GM23248 (cell line): ENCODE data around the gene RADIL. TPM values are rescaled to one million over a fixed set of nuclear protein-coding genes. Genes with fewer than 3 reads are reported as not detected.

Experiments
- DNase-seq: peaks from one replicate; pipeline ENCODE4 v3.0.0-alpha.2; 2015
- H2AFZ ChIP-seq: fragments of 200-600 bp; sonication (generic); 2 replicates; pipeline ENCODE4 v1.6.1; 2016; ENCODE audit warnings: antibody characterized with exemption
- H3F3A ChIP-seq: fragments of 200-600 bp; sonication (generic); 2 replicates; pipeline ENCODE4 v1.6.1; 2016; ENCODE audit warnings: mild to moderate bottlenecking, antibody characterized with exemption, mixed run types; ENCODE audit not compliant: insufficient read depth
- H3K27ac ChIP-seq: fragments of 200-600 bp; sonication (generic); 2 replicates; pipeline ENCODE4 v1.5.1; 2016; ENCODE audit warnings: mild to moderate bottlenecking
- H3K27me3 ChIP-seq: fragments of 200-600 bp; sonication (generic); replicated peaks from 2 replicates; pipeline ENCODE4 v1.6.1; 2016; ENCODE audit warnings: mild to moderate bottlenecking; ENCODE audit not compliant: insufficient read depth
- H3K36me3 ChIP-seq: fragments of 200-600 bp; sonication (generic); 2 replicates; pipeline ENCODE4 v1.6.1; 2016; ENCODE audit warnings: low read depth, mild to moderate bottlenecking
- H3K4me1 ChIP-seq: fragments of 200-600 bp; sonication (generic); 2 replicates; pipeline ENCODE4 v1.6.1; 2016; ENCODE audit warnings: mild to moderate bottlenecking; ENCODE audit not compliant: insufficient read depth
- H3K4me2 ChIP-seq: fragments of 200-600 bp; sonication (generic); one replicate; pipeline ENCODE4 v1.6.1; 2016; ENCODE audit warnings: mild to moderate bottlenecking; ENCODE audit not compliant: unreplicated experiment
- H3K4me3 ChIP-seq: fragments of 200-600 bp; sonication (generic); 2 replicates; pipeline ENCODE4 v1.5.1; 2016; ENCODE audit warnings: mild to moderate bottlenecking
- H3K79me2 ChIP-seq: fragments of 200-600 bp; sonication (generic); 2 replicates; pipeline ENCODE4 v1.6.1; 2016; ENCODE audit warnings: mild to moderate bottlenecking; ENCODE audit not compliant: insufficient read depth
- H3K9ac ChIP-seq: fragments of 200-600 bp; sonication (generic); 2 replicates; pipeline ENCODE4 v1.6.1; 2016; ENCODE audit warnings: mild to moderate bottlenecking
- H3K9me2 ChIP-seq: fragments of 200-600 bp; sonication (generic); 2 replicates; pipeline ENCODE4 v1.6.1; 2016; ENCODE audit warnings: mixed run types, mild to moderate bottlenecking, moderate library complexity; ENCODE audit not compliant: insufficient read depth
- H3K9me3 ChIP-seq: fragments of 200-600 bp; sonication (generic); one replicate; pipeline ENCODE4 v1.6.1; 2017; ENCODE audit warnings: low read depth
- H4K20me1 ChIP-seq: fragments of 200-600 bp; sonication (generic); 2 replicates; pipeline ENCODE4 v1.6.0; 2016; ENCODE audit not compliant: insufficient read depth
- EZH2 ChIP-seq: fragments of 200-600 bp; sonication (generic); IDR thresholded peaks from 2 replicates; pipeline ENCODE4 v1.6.1; 2018; ENCODE audit warnings: antibody characterized with exemption, mild to moderate bottlenecking; ENCODE audit not compliant: insufficient read depth, poor library complexity, severe bottlenecking
- EZH2phosphoT487 ChIP-seq: fragments of 200-600 bp; sonication (generic); IDR thresholded peaks from 2 replicates; pipeline ENCODE4 v1.6.1; 2018; ENCODE audit warnings: antibody characterized with exemption, moderate library complexity, mild to moderate bottlenecking, low read depth; ENCODE audit not compliant: insufficient read depth
- WGBS, 2 experiments: methylation state at CpG; one replicate each; pipeline ENCODE4 v1.1.6; 2015 to 2017; ENCODE audit warnings: low lambda C conversion rate in 2 of 2, low coverage in 1 of 2; ENCODE audit errors: missing lambda C conversion rate in 2 of 2; 5-methylcytosine and 5-hydroxymethylcytosine counted together
- in situ Hi-C: fragments of 300-500 bp; cut with MboI; formaldehyde crosslinking; loops from 2 replicates; pipeline ENCODE4 v1.15.0; 2020
- polyA plus RNA-seq: library from polyadenylated mRNA; unstranded; fragments of >200 nt; fragmentation: Nextera tagmentation; extraction: Ambion mirVana; gene quantifications from 2 replicates; pipeline ENCODE4 v1.2.1, GENCODE V29; 2016
- total RNA-seq: library from RNA; depleted of rRNA; stranded (reverse); fragments of >200 nt; shearing (Covaris generic); gene quantifications from 2 replicates; pipeline ENCODE4 v1.2.3, GENCODE V29; 2014

The RADIL gene
- total and polyA plus RNA-seq, 2 experiments from 2014 or later: 0.55 to 4.3 TPM

- no peaks in the 10 kb centered on the region for H3K79me2 ChIP-seq
- peak overlapping the region; percentile 38 for H3K9ac ChIP-seq
- in situ Hi-C loops: no loop called here
- peak overlapping the region; percentile 83 for H2AFZ ChIP-seq
- H3K4me3 ChIP-seq: peak overlapping the region; percentile 61
- H3K27me3 ChIP-seq: no peaks in the 10 kb centered on the region
- no peak overlapping the region for H3K27ac ChIP-seq
- TF ChIP-seq EZH2phosphoT487 (no peak), EZH2 (no peak)
- H3K4me2 ChIP-seq: peak overlapping the region; percentile 67
- H3K4me1 ChIP-seq: no peaks in the 10 kb centered on the region
- 23 to 34% methylated on average over 18 of the region's 18 CpGs for WGBS, 2 experiments
- H4K20me1 ChIP-seq: no peaks in the 10 kb centered on the region
- no peaks in the 10 kb centered on the region for H3K9me2 ChIP-seq
- H3K9me3 ChIP-seq: no peaks in the 10 kb centered on the region
- no peaks in the 10 kb centered on the region for H3F3A ChIP-seq
- peak; percentile 68 for DNase-seq
- H3K36me3 ChIP-seq: no peaks in the 10 kb centered on the region
Observed at GRCh38 chr7:4845740-4846142, 37.8 kb downstream of the RADIL start.

- H3K27me3 ChIP-seq: no peaks in the 10 kb centered on the region
- TF ChIP-seq EZH2 (no peak), EZH2phosphoT487 (no peak)
- H3K36me3 ChIP-seq: no peaks in the 10 kb centered on the region
- no peaks in the 10 kb centered on the region for H3K9me2 ChIP-seq
- peak overlapping the region; percentile 48; the same call in 1 of the 2 replicates for H2AFZ ChIP-seq
- no peak overlapping the region for H3K27ac ChIP-seq
- H3K4me2 ChIP-seq: no peak overlapping the region
- no peaks in the 10 kb centered on the region for H3F3A ChIP-seq
- peak; percentile 4 for DNase-seq
- H3K4me3 ChIP-seq: no peak overlapping the region
- no peaks in the 10 kb centered on the region for H3K4me1 ChIP-seq
- no peaks in the 10 kb centered on the region for H3K79me2 ChIP-seq
- in situ Hi-C loops: no loop called here
- WGBS, 2 experiments: 49 to 53% methylated on average over 21 to 22 of the region's 22 CpGs
- H4K20me1 ChIP-seq: no peaks in the 10 kb centered on the region
- H3K9me3 ChIP-seq: no peaks in the 10 kb centered on the region
- no peak overlapping the region for H3K9ac ChIP-seq
Observed at GRCh38 chr7:4842319-4843064, 41.0 kb downstream of the RADIL start.

- no peak overlapping the region for H3K4me3 ChIP-seq
- no peak overlapping the region for H3K27ac ChIP-seq
- no peak for TF ChIP-seq EZH2phosphoT487
- TF ChIP-seq EZH2: no peak
- H3K9me2 ChIP-seq: no peaks in the 10 kb centered on the region
- H3K9me3 ChIP-seq: no peaks in the 10 kb centered on the region
- DNase-seq: no peak
- no peak overlapping the region for H3K4me2 ChIP-seq
- H3F3A ChIP-seq: no peaks in the 10 kb centered on the region
- WGBS, 2 experiments: 90 to 91% methylated on average over 13 of the region's 13 CpGs
- no peaks in the 10 kb centered on the region for H3K27me3 ChIP-seq
- H3K9ac ChIP-seq: no peak overlapping the region
- no peaks in the 10 kb centered on the region for H3K79me2 ChIP-seq
- in situ Hi-C loops: no loop called here
- no peaks in the 10 kb centered on the region for H4K20me1 ChIP-seq
- no peak overlapping the region for H2AFZ ChIP-seq
- no peaks in the 10 kb centered on the region for H3K36me3 ChIP-seq
- no peaks in the 10 kb centered on the region for H3K4me1 ChIP-seq
Observed at GRCh38 chr7:4841836-4842235, 41.7 kb downstream of the RADIL start.

GRCh38 chr7:4841007-4841784 is 42.3 kb downstream of the RADIL start:
- in situ Hi-C loops: no loop called here
- Histone ChIP-seq H4K20me1 (no peaks in the 10 kb centered on the region), H3K4me1 (no peaks in the 10 kb centered on the region), H3K9me2 (no peaks in the 10 kb centered on the region), H3F3A (no peaks in the 10 kb centered on the region), H3K9ac (no peak overlapping the region), H3K27ac (no peak overlapping the region), H3K9me3 (no peaks in the 10 kb centered on the region), H3K36me3 (no peaks in the 10 kb centered on the region), H3K4me2 (no peak overlapping the region), H3K4me3 (no peak overlapping the region), H3K79me2 (no peaks in the 10 kb centered on the region), H3K27me3 (no peaks in the 10 kb centered on the region), H2AFZ (no peak overlapping the region)
- no peak for DNase-seq
- no peak for TF ChIP-seq EZH2
- TF ChIP-seq EZH2phosphoT487: no peak
- WGBS, 2 experiments: 91 to 93% methylated on average over 17 of the region's 17 CpGs
